HG02798 (cell line): Measurements from ENCODE around the gene INPP5F.
"Not testable (repeated sequence)": the region's sequence is repeated elsewhere in the genome, so short reads cannot be mapped to it uniquely, and the experiment has no call there.

Experiments used
- ATAC-seq: cut with Tn5 transposase; IDR thresholded peaks from one replicate; pipeline ENCODE4 v1.9.1; 2021; ENCODE audit warnings: mild to moderate bottlenecking; ENCODE audit not compliant: unreplicated experiment, poor library complexity

INPP5F gene

DNA sequence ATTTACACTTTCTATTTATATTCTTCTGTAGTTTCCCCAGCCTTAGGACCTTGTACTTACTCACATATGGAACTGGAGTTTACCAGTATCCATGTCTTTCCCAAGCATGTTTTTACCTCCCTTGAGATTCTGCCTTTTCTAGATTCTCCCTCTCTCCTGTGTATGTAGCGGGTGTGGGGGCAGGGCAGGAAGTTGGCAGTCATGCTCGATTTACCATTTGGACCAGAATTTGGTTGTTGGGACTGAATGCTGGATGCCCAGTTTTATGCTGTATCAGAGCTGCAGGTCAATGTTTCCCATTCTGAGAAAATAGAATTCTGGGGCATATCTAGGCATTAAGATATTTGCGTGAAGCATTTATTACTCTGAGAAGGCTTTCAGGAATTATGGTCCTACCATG lies 14.2 kb downstream of the INPP5F start:
- no peak for ATAC-seq

DNA sequence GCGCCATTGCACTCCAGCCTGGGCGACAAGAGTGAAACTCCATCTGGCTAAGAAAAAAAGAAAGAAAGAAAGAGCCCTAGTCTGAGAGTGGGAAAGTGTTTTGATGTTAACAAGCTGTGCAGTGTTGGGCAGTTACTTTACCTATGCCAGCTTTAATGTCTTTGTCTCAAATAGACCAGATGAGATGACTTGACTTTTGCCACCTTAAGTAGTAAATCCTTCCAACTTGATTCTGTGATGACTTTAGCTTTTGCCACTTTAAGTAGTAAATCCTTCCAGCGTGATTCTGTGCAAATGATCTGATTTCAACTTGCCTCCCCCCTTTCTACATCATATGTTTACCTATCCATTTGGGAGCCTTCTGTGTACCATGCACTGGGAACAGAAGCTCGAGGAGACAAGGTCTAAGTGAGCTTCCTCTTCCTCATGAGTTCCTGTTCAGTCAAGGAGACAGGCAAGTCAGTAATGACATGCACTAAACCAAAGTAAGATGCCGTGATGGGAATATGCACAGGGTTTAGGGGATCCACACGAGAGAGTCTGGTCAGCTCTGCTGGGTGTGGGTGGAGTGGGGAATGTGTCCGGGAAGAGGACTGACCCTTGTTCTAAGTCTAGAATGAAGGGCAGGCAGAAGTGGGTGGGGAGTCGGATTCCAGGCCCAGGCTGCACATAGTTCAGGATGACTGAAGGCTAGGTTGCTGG lies 17.2 kb downstream of the INPP5F start:
- no peak for ATAC-seq

DNA sequence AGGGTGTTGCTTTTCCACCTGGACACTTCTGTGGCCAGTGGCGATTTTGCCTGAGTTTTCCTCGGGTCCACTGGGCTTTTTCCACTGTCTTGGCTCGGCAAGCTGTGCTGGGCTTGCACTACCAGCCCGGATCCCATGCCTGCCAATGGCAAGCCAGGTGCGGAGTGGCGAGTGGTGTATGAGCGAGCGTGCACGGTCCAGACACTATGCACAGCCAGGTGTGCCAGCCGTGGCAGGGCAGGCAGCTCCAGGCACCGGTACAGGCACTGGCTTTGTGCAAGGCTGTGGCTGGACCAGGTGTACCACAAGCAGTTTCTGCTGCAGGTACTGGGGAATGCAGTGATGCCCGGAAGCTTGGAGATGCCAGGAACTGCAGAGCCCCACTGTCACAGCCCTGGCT lies 22.1 kb downstream of the INPP5F start:
- ATAC-seq, result no peak

DNA sequence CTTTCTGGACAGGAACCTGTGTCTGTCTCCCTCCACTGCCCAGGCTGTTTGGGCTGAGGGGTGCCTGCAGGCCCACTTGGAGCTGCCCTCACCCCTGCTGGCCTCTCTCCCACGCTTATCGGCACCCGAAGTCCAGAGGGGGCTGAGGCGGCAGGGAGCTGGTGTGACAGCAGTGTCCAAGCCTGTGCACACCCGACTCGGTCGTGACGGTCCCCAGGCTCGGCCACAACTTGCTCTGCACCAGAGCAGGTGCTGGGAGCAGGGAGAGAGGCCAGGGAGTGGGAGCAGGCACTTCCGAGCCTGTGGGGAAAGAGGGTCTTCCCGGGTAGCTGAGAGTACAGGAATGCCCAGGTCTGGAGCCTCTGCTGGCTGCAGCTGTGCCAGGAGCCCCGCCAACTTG lies 23.0 kb downstream of the INPP5F start:
- ATAC-seq, result no peak

DNA sequence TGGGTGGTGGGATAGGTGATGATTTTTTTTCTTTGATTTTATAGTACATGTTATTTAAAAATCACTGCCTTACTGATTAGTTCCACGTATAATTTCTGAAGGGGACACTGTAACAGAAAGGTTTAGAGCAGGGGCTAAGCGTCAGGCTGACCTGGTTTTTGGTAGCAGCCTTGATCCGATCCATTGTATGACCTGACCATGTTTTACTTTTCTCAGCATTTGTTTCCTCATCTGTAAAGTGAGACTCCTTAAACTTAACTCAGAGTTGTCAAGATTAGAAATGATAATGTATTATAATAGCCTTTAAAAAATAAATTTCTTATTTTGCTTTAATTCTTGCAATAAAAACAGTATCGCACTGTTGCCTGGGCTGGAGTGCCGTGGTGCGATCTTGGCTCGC lies 23.6 kb downstream of the INPP5F start:
- no peak for ATAC-seq

DNA sequence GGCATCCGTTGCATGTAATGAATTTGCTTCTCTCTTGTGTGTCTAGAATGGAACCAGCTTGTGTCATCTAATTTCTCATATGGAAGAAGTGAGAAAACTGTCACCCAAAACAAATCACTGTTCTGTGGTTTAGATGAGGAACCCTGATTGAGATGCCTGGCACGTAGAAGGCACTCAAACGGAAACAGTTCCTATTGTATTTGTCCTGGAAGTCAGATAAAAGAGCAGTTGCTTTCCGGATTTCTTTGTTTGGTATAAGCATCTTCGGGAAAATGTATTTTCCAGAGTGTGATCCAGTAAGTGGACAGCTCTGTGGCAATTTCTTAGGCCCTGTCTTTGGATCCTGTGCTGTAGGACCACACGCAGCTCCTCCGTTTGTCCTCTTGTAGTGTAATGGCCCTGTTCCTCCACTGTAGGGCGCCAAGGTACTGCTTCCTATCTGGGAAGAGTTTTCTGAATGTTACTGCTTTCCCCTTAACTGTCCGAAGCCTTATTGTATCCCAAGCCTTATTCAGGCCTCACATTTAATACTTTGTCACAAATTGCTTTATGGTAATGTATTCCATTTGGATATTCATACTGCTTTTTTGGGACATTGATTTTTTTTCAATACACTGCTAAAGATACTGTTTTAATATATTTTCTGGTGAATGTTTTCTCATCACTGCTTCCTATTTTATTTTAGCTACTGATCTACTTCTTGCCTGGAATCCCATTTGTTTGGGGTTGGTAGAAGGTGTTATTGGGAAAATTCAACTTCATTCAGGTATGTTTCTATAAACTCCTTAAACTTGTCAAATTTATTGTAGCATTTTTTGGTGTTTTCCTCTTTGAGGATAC lies 24.8 kb downstream of the INPP5F start:
- ATAC-seq, result peak; percentile 89

DNA sequence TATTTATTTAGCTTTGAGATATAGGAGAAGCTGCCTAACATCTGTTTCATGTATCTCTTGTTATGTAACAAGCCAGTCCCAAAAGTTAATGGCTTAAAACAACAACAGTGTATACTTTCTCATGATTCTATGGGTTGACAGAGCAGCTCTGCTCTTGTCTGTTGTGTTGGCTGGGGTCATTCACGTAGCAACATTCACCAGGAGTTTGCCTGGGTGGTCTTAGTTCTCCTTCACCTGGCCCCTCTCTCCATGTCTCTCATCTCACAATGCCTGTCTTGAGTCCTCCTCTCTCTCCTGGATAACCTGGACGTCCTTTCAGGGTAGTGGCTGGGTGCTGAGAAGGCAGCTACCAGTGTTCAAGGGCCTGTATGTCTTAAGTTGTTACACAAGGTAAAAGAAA lies 27.5 kb downstream of the INPP5F start:
- ATAC-seq, result no peak

DNA sequence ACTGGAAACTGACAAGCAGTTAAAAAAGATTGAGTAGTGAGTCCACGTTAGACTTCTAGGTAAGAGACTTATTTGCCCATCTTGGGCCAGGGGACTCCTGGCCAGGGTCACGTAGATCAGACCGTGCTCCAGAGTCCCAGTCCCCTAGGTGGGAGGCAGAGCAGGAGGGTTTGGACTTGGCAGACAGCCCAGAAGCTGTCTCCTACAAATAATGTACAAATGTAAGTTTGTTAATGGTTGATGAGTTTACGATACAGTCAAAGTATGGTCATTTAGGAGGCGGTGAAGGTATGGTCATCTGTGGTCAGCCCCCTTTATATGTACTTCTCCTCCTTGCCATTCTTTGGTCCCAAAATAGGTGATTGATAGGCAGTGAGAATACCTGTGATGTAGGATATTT lies 28.2 kb downstream of the INPP5F start:
- no peak for ATAC-seq

DNA sequence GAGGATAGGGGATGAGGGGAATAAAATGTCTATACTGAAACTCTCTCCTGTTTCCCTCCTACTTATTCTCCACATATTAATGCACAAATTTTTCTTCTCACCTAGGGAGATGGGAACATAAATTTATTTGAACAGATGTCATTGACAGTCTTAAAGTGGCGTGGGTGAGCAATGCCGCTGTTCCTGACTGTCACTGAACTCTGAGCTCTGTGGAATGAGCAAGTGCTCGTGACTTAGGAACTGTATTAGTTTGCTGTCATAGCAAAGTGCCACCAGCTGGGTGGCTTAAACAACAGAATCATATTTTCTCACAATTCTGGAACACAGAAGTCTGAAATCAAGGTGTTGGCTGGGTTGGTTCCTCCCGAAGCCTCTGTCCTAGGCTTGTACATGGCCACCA lies 29.1 kb downstream of the INPP5F start:
- no peak for ATAC-seq

DNA sequence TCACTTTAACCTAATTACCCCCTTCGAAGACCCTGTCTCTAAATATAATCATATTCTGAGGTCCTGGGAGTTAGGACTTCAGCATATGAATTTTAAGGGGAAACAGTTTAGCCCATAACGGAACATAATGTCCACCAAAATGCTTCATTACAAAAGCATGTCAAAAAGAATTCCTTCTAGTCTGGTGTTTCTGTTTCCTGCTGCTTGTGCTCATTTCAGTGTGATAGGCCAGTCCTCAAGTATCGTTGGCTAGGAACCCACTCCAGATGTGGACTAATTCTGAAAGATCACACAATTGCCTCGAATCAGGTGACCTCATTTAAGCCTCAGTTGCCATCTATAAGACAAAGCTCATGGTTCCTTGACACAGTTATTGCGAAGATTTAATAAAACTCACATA lies 29.6 kb downstream of the INPP5F start:
- no peak for ATAC-seq

DNA sequence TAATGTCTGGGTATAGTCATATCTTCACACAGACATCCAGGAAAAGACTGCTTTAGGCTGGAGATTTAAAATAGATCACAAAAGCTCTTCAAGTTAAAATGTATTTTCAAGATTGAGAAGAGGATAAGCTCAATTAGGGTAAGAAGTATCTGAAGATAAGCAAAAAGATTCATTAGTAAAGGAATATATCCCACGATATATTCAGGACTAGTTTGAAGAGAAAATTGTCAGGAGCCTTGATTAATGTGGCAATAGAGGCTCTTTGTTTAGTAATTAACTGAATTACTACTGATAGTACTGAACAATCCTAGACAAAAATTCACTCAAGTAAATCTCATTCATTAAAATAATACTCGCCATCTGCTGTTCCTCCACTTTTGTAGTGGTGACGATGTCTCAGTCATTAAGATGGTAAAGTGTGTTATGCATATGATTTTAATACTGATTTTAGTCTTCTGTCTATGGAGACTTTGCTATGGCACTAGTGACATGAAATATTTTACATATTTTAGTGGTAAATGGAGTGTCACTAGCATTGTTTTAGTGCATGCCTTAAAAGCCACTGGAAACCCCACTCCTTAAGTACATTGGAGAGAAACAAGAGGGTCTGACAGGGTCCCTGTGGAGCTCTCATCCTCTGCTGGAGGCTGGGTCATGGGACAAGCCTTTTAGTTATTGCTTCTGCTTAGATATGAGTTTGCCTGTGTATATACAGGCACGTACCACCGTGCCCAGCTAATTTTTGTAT lies 32.8 kb downstream of the INPP5F start:
- ATAC-seq, result no peak

DNA sequence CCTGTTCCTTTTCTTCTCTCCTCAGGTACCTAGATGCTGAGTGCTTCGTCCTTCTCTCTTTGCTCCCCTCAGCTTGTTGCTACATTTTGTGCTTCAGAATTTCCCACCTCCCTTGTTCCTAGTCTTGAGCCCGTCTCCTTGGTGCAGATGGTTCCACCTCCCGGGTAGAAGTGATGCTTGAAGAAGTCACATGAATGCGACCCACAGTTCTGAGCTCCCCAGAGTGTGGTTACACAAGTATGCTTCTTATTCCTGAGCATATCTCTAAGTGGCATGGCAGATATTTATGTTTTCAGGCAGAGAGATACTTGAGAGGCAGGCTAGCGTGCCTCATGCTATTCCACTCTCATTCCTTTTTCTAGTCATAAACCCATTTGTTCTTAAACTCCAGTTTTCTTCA lies 34.0 kb downstream of the INPP5F start:
- no peak for ATAC-seq

DNA sequence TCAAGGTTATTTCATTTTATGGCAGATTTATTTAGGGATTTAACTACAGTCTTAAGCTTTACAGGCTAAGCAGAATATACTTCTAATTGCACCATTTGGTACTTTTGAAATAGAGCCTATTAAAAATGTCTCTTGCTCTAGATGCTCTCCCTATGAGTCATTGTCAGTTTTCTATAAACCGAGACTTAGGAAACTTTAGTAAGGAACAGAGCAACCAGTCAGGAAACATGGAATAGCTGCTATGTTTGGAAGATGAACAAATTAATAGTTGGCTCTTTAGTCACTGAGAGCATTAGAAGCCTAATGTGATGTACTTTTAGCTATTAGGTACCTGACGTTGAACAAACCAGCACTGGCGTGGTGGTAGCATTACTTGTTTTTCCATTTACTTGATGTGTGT lies 35.3 kb downstream of the INPP5F start:
- ATAC-seq, result no peak

DNA sequence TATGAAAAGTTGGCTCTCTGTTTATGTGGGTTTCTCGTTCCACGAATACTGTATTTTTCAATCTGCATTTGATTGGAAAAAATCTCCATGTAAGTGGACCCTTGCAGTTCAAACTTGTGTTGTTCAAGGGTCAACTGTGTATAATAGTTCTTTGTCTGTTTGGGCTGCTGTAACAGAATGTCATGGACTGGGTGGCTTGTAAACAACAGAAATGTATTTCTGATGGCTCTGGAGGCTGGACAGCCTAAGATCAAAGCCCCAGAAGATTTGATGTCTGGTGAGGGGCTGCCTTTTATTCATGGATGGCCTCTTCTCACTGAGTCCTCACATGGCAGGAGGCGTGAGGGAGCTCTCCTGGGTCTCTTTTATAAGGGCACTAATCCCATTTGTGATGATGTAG lies 36.2 kb downstream of the INPP5F start:
- ATAC-seq, result no peak

DNA sequence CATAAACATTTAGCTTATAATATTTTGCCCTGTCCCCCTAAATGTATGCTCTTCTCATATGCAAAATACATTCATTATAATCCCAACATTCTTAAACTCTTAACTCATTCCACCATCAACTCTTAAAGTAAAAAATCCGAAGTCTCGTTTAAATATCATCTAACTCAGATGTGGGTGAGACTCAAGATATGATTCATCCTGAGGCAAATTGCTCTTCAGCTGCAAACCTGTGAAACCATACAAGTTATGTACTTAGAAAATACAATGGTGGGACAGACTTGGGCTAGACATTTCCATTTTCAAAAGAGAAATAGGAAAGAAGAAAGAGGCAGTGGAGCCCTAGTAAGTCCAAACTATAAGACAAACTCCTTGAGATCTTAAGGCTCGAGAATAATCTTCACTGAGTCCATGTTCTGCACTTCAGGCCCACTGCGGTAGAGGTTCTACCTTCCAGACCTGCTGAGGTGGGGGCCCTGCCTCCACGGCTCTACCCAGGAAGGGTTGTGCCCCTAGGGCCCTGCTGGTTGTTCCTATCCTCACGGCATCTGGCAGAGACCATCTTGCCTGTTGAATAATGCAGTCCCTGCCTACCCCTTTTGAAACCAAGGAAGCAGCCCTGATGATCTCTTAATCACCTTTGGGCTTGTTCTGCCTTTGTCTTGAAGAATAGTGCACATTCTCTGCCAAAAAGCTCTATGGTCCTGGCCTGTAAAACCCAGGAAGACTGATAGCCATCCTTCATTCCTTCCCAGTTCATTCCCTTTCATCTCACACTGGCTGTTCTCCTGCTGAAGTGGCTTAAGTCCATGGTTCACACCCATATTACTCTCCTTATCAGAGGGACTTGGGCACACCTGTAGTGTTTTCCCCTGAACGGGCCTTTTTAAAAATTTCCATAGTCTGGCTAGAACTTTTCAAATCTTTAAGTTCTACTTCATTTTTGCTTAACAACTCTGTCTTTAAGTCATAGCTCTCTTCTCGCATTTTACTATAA lies 37.3 kb downstream of the INPP5F start:
- no peak for ATAC-seq

DNA sequence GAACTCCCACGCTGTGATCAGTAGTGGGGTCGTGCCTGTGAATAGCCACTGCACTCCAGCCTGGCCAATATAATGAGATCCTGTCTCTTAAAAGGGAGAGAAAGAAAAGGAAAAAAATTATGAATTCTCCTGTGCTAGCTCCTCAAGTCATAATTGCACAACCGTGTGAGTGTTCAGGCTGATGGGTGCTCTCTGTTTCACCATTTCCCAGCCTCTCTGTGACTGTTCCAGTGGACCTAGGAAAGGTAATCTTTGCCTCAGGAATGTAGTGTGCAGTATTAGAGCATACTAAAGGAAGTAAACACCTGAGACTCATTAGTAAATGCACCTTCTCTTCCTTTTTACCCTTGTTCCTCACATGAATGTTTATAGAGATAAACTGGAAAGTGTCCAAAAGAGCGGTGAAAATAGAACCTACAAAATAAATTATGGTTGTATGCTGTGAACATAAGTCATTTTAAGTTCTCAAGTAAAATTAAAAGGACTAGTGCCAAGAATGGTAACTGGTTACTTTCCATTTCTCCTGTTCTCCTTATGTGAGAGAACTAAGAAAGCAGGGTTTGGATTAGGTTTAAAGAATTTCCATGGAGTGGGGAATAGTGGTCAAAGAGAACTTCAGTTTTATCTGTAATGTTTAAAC lies 42.7 kb downstream of the INPP5F start:
- ATAC-seq, result no peak

DNA sequence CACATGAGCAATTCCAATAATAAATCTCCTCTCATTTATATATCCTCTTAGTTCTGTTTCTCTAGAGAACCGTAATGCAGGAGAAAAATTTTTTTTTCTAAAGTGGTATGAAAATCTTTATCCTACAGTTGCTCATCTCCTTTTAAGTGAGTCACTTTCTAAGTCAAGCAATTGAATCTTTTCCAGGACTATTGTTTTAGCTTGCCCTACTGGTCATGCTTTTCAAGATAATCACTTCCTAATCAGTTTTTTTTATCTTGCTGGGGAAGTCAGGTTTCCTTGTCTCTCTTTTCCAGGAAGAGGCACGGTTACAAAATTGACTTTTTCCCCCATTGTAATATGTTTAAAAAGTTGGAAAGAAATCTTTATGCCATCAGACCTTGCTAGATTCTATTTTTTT lies 44.0 kb downstream of the INPP5F start:
- ATAC-seq, result no peak

DNA sequence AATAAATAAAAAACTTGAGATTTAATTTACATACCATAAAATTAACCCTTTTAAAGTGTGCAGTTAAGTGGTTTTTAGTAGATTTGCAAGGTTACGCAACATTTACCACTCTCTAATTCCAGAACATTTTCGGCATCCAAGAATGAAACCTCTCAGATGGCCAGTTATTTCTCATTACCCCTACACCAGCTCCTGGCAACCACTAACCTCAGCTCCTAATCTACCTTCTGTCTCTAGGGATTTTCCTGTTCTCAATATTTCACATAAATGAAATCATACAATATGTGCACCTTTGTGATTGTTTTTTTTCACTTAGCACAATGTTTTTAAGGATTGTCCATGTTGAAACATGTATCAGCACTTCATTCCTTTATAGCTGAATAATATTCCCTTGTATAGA lies 45.1 kb downstream of the INPP5F start:
- no peak for ATAC-seq

DNA sequence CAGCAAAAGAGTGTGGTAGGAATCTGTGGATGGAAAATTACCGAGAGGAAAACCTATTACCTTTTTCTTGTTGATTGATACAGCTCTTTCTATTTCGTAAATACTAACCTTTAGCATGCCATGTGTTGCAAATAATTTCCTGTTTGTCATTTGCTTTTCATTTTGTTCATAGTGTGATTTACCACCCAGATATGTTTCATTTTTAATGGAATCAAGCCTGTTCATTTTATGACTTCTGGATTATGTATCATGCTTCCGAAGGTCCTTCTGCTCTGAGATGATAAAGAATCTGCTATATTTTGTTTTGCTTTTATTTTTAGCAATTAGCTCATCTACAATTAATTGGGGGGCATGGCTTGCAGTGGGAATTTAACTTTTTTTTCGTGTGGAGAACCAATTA lies 46.5 kb downstream of the INPP5F start:
- ATAC-seq, result no peak

DNA sequence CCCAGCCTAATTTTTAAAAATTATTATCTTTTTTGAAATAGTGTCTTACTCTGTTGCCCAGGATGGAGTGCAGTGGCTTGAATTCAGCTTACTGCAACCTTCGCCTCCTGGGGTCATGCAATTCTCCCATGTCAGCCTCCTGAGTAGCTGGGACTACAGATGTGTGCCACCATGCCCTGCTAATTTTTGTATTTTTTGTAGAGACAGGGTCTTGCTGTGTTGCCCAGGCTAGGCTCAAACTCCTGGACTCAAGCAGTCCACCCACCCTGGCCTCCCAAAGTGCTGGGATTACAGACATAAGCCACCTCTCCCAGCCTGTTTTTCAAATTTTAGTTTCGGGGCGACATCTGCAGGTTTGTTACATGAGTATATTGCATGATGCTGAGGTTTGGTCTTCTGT lies 47.2 kb downstream of the INPP5F start:
- not testable (repeated sequence) for ATAC-seq
